HCT116 (cell line): ENCODE data around the gene LGI1.

ENCODE experiments used
- POLR2A ChIP-seq: IDR thresholded peaks from 2 replicates; pipeline ENCODE4 v1.7.0; 2011; ENCODE audit warnings: borderline replicate concordance; ENCODE audit not compliant: insufficient read depth, insufficient read length; ENCODE audit errors: extremely low read depth
- RAD21 ChIP-seq: IDR thresholded peaks from 2 replicates; pipeline ENCODE4 v1.6.1; 2012; ENCODE audit warnings: low read depth, mild to moderate bottlenecking
- REST ChIP-seq: IDR thresholded peaks from 2 replicates; pipeline ENCODE4 v1.6.1; 2012; ENCODE audit warnings: low read depth
- TF ChIP-seq, protein P1 (sequence below), 3 experiments: fragments of 200-600 bp in 1 of 3; sonication (generic) in 1 of 3; IDR thresholded peaks in 2 of 3; conservative IDR thresholded peaks in 1 of 3; 2 replicates each; pipeline ENCODE4 v1.5.1; 2012 to 2017; ENCODE audit warnings: low read depth in 2 of 3, low read length in 2 of 3, antibody characterized with exemption in 1 of 3, borderline replicate concordance in 1 of 3, control low read depth in 1 of 3, mild to moderate bottlenecking in 1 of 3, mixed read lengths in 1 of 3, mixed run types in 1 of 3, moderate library complexity in 1 of 3; ENCODE audit not compliant: insufficient read depth in 1 of 3

DNA sequence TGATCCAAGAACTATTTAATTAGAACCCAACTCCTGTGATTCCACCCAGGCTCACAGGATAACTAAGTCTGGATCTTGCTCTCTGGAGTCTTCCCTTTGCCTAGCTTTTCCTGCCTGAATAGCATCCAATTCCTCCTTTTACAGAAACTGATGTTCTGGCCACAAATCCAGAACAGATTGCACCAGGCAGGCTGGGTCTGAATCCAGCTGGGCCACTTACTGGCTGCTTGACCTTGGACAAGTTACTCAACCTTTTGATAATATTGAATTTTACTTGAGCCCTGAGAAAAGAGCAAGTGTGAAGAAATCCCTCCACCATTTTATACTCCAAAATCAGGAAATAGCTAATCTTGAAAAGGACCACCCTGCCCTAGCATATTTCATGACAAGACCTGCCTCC, 80.5 kb downstream of the LGI1 start:
- TF ChIP-seq POLR2A: no peak
- TF ChIP-seq, protein P1, sequence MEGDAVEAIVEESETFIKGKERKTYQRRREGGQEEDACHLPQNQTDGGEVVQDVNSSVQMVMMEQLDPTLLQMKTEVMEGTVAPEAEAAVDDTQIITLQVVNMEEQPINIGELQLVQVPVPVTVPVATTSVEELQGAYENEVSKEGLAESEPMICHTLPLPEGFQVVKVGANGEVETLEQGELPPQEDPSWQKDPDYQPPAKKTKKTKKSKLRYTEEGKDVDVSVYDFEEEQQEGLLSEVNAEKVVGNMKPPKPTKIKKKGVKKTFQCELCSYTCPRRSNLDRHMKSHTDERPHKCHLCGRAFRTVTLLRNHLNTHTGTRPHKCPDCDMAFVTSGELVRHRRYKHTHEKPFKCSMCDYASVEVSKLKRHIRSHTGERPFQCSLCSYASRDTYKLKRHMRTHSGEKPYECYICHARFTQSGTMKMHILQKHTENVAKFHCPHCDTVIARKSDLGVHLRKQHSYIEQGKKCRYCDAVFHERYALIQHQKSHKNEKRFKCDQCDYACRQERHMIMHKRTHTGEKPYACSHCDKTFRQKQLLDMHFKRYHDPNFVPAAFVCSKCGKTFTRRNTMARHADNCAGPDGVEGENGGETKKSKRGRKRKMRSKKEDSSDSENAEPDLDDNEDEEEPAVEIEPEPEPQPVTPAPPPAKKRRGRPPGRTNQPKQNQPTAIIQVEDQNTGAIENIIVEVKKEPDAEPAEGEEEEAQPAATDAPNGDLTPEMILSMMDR (IDR thresholded peaks at IDR 0.05 in 2 of 3, conservative IDR thresholded peaks at IDR 0.05 in 1 of 3; ENCODE audit: borderline replicate concordance in 1 of 3, insufficient read depth in 1 of 3, low read depth in 2 of 3, low read length in 2 of 3): no peak
- TF ChIP-seq RAD21: no peak
- no peak for TF ChIP-seq REST
